Activated naive CD8-positive, alpha-beta T cell treated with anti-CD3 and anti-CD28 coated beads, Interleukin-2, amount 50 U/mL, for 16 hours (primary cell): ENCODE results near the gene FAM81B.

ENCODE experiments used
- DNase-seq: peaks from one replicate; pipeline ENCODE4 v3.0.0-alpha.2; 2020; ENCODE audit warnings: low read depth, low spot score

Gene FAM81B

GRCh38 chr5:95401626-95402025 lies 10.5 kb downstream of the FAM81B start:
- DNase-seq, result no peak

- no peak for DNase-seq
Observed at GRCh38 chr5:95403996-95404395, 12.8 kb downstream of the FAM81B start.

GRCh38 chr5:95406426-95407090 lies 15.4 kb downstream of the FAM81B start:
- DNase-seq, result no peak

- DNase-seq, result no peak
Observed at GRCh38 chr5:95410279-95410678, 19.1 kb downstream of the FAM81B start.

GRCh38 chr5:95411474-95411873 lies 20.3 kb downstream of the FAM81B start:
- no peak for DNase-seq

- no peak for DNase-seq
Observed at GRCh38 chr5:95414451-95414850, 23.3 kb downstream of the FAM81B start.

- DNase-seq, result no peak
Observed at GRCh38 chr5:95417971-95418370, 26.8 kb downstream of the FAM81B start.

GRCh38 chr5:95422838-95423237 lies 31.7 kb downstream of the FAM81B start:
- DNase-seq, result no peak

- no peak for DNase-seq
Observed at GRCh38 chr5:95424016-95424415, 32.9 kb downstream of the FAM81B start.

- DNase-seq, result no peak
Observed at GRCh38 chr5:95424526-95424925, 33.4 kb downstream of the FAM81B start.

GRCh38 chr5:95426227-95426626 lies 35.1 kb downstream of the FAM81B start:
- DNase-seq, result no peak

- DNase-seq, result no peak
Observed at GRCh38 chr5:95432779-95433178, 41.6 kb downstream of the FAM81B start.

GRCh38 chr5:95439801-95440493 lies 48.8 kb downstream of the FAM81B start:
- no peak for DNase-seq

- no peak for DNase-seq
Observed at GRCh38 chr5:95440825-95441224, 49.7 kb downstream of the FAM81B start.

- no peak for DNase-seq
Observed at GRCh38 chr5:95441636-95442035, 50.5 kb downstream of the FAM81B start.

GRCh38 chr5:95445442-95445841 lies 54.3 kb downstream of the FAM81B start:
- DNase-seq, result no peak

GRCh38 chr5:95445995-95446394 lies 54.8 kb downstream of the FAM81B start:
- DNase-seq, result no peak

GRCh38 chr5:95446560-95447221 lies 55.5 kb downstream of the FAM81B start:
- DNase-seq, result no peak

- DNase-seq, result no peak
Observed at GRCh38 chr5:95447961-95448360, 56.8 kb downstream of the FAM81B start.

- DNase-seq, result no peak
Observed at GRCh38 chr5:95448789-95449188, 57.6 kb downstream of the FAM81B start.

GRCh38 chr5:95449460-95449859 lies 58.3 kb downstream of the FAM81B start:
- no peak for DNase-seq

- no peak for DNase-seq
Observed at GRCh38 chr5:95454536-95454935, 63.4 kb downstream of the FAM81B start.

- DNase-seq, result no peak
Observed at GRCh38 chr5:95460665-95461064, 69.5 kb downstream of the FAM81B start.
